Smooth muscle cell (in vitro differentiated cells): ENCODE results near the gene IMMP2L. TPM values are rescaled to one million over a fixed set of nuclear protein-coding genes. Genes with fewer than 3 reads are reported as not detected.

Source experiments
- DNase-seq: peaks from one replicate; lab custom pipeline; 2025; ENCODE audit not compliant: unreplicated experiment; lab: John Stamatoyannopoulos, UW
- H2AFZ ChIP-seq: fragments of 200-600 bp; sonication (generic); 2 replicates; pipeline ENCODE4 v1.6.0; 2016; ENCODE audit warnings: antibody characterized with exemption, low read depth, mild to moderate bottlenecking
- H3F3A ChIP-seq: fragments of 200-600 bp; sonication (generic); 2 replicates; pipeline ENCODE4 v1.6.0; 2017; ENCODE audit warnings: antibody characterized with exemption, low read depth
- H3K27ac ChIP-seq: fragments of 200-600 bp; sonication (generic); 2 replicates; pipeline ENCODE4 v1.5.1; 2016; ENCODE audit warnings: low read depth, mild to moderate bottlenecking
- H3K27me3 ChIP-seq: fragments of 200-600 bp; sonication (generic); 2 replicates; pipeline ENCODE4 v1.6.1; 2016; ENCODE audit warnings: low read depth, mild to moderate bottlenecking
- H3K36me3 ChIP-seq: fragments of 200-600 bp; sonication (generic); 2 replicates; pipeline ENCODE4 v1.5.1; 2016; ENCODE audit warnings: low read depth
- H3K4me1 ChIP-seq: fragments of 200-600 bp; sonication (generic); 2 replicates; pipeline ENCODE4 v1.5.1; 2016; ENCODE audit warnings: low read depth
- H3K4me2 ChIP-seq: fragments of 200-600 bp; sonication (generic); 2 replicates; pipeline ENCODE4 v1.6.0; 2016; ENCODE audit warnings: mild to moderate bottlenecking
- H3K4me3 ChIP-seq: fragments of 200-600 bp; sonication (generic); 2 replicates; pipeline ENCODE4 v1.5.1; 2016; ENCODE audit warnings: mild to moderate bottlenecking
- H3K79me2 ChIP-seq: fragments of 200-600 bp; sonication (generic); 2 replicates; pipeline ENCODE4 v1.6.0; 2016; ENCODE audit warnings: low read depth, mild to moderate bottlenecking
- H3K9ac ChIP-seq: fragments of 200-600 bp; sonication (generic); 2 replicates; pipeline ENCODE4 v1.6.0; 2016; ENCODE audit warnings: low read depth
- H3K9me3 ChIP-seq: fragments of 200-600 bp; sonication (generic); replicated peaks from 2 replicates; pipeline ENCODE4 v1.5.1; 2016; ENCODE audit warnings: low read depth
- H4K20me1 ChIP-seq: fragments of 200-600 bp; sonication (generic); 2 replicates; pipeline ENCODE4 v1.6.0; 2016; ENCODE audit warnings: low read depth
- CTCF ChIP-seq: fragments of 200-600 bp; sonication (generic); IDR thresholded peaks from 2 replicates; pipeline ENCODE4 v1.5.1; 2017; ENCODE audit warnings: borderline replicate concordance, mild to moderate bottlenecking, antibody characterized with exemption; ENCODE audit not compliant: insufficient read depth, poor library complexity, severe bottlenecking
- WGBS: methylation state at CpG from one replicate; pipeline ENCODE4 v1.1.7; 2016; ENCODE audit warnings: low lambda C conversion rate; 5-methylcytosine and 5-hydroxymethylcytosine counted together
- polyA plus RNA-seq: library from polyadenylated mRNA; unstranded; fragments of >200 nt; fragmentation: Nextera tagmentation; extraction: Ambion mirVana; gene quantifications from 2 replicates; pipeline ENCODE4 v1.2.1, GENCODE V29; 2016
- total RNA-seq: library from RNA; depleted of rRNA; stranded (reverse); fragments of >200 nt; gene quantifications from 2 replicates; pipeline ENCODE4 v1.2.3, GENCODE V29; 2014

IMMP2L gene
- total and polyA plus RNA-seq, 2 experiments from 2014 or later: 10.9 to 11.1 TPM

DNA sequence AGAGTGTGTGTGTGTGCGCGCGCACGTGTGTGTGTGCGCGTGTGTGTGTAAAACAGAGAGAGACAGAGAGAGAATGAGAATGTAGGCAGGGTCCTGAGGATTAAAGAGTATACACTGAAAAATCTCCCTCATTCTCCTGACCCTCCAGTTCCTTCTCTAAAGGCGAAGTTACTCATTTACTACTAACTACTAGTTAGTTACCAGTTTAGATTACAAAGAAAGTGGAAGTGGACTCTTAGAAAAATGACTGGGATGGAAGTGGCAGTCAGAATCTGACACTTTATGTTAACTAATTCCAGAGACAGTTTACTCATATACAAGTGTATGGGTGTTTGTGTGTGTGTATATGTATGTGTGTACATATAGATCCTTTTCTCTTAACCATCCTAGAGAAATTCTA lies 617.8 kb downstream of the IMMP2L start:
- Histone ChIP-seq H3K79me2 (no peaks in the 10 kb centered on the region), H3K4me3 (no peak overlapping the region), H3K4me1 (peaks cover 5% of the 10 kb centered on the region), H3K9ac (no peak overlapping the region), H3K27me3 (no peaks in the 10 kb centered on the region), H3K4me2 (no peak overlapping the region), H3K9me3 (no peaks in the 10 kb centered on the region), H2AFZ (no peak overlapping the region), H3K36me3 (no peaks in the 10 kb centered on the region), H3K27ac (no peak overlapping the region), H3F3A (no peaks in the 10 kb centered on the region), H4K20me1 (no peaks in the 10 kb centered on the region)
- TF ChIP-seq CTCF: no peak
- DNase-seq: no peak
- WGBS: 96% methylated on average over 7 of the region's 7 CpGs

DNA sequence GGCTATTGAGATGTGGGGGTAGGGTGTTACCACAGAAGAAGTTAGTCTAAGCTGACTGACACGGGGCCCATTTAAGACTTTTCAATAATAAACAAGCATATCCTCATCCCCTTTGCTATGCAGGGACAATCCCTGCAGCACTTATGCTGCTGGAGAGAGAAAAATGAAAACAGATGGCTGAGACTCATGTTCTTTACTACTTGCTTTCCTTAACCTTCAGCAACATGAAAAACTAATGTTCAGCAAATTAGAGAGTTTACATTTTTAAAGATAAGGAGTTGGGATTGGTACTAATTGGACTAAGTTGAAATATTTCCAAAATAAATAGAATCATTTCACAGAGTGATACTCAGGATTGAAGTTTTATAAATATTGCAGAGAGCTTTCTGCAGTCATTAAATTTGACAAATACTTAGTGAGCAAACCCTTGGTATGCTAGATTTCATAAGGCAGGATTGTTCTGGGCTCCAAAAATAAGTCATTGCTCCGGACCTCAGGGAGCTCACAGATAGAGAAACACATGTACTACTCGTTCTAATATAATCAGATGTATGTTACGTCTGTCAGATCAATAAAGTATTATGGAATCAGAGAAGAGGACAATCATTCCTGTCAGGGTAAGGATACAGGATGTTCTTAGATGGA lies 618.5 kb downstream of the IMMP2L start:
- no peaks in the 10 kb centered on the region for H3K79me2 ChIP-seq
- H3K9me3 ChIP-seq: no peaks in the 10 kb centered on the region
- no peak overlapping the region for H3K9ac ChIP-seq
- H3K27me3 ChIP-seq: no peaks in the 10 kb centered on the region
- no peak overlapping the region for H3K27ac ChIP-seq
- H3F3A ChIP-seq: no peaks in the 10 kb centered on the region
- H4K20me1 ChIP-seq: no peaks in the 10 kb centered on the region
- peaks cover 5% of the 10 kb centered on the region for H3K4me1 ChIP-seq
- no peak for TF ChIP-seq CTCF
- no peak overlapping the region for H3K4me3 ChIP-seq
- WGBS: 31% methylated on average over 4 of the region's 4 CpGs
- no peak for DNase-seq
- peak overlapping the region; percentile 43 for H3K4me2 ChIP-seq
- no peak overlapping the region for H2AFZ ChIP-seq
- H3K36me3 ChIP-seq: no peaks in the 10 kb centered on the region

GRCh38 chr7:110941385-110941784 lies 620.9 kb downstream of the IMMP2L start:
- H3K4me3 ChIP-seq: no peak overlapping the region
- H4K20me1 ChIP-seq: no peaks in the 10 kb centered on the region
- no peak overlapping the region for H3K4me2 ChIP-seq
- no peaks in the 10 kb centered on the region for H3K79me2 ChIP-seq
- H3K27me3 ChIP-seq: no peaks in the 10 kb centered on the region
- TF ChIP-seq CTCF: no peak
- H3K36me3 ChIP-seq: no peaks in the 10 kb centered on the region
- peaks cover 5% of the 10 kb centered on the region for H3K4me1 ChIP-seq
- no peak overlapping the region for H2AFZ ChIP-seq
- H3F3A ChIP-seq: no peaks in the 10 kb centered on the region
- H3K9me3 ChIP-seq: no peaks in the 10 kb centered on the region
- no peak for DNase-seq
- 94% methylated on average over 3 of the region's 3 CpGs for WGBS
- no peak overlapping the region for H3K27ac ChIP-seq
- H3K9ac ChIP-seq: no peak overlapping the region

DNA sequence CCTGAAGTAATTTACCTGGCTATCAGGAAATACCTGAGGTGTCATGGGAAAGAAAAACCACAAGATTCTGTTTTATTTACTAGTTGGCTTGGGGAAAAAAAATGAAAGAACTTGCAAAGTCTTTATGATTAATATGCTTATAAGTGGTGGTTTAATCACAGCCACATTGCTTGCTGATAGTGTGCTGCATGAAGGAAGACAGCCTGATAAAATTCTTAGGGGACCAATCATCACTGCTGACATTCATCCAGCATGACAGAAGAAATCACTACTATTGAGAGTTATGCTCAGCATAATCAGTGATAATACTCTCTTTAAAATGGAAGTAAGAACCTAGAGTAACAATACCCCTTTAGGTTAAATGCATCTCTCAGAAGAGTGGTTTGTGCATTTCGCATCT lies 621.5 kb downstream of the IMMP2L start:
- no peaks in the 10 kb centered on the region for H3K36me3 ChIP-seq

More for the DNA sequence above, 621.5 kb downstream of the IMMP2L start:
- Histone ChIP-seq H3K27ac (no peak overlapping the region), H4K20me1 (no peaks in the 10 kb centered on the region), H3K9ac (no peak overlapping the region), H3K27me3 (no peaks in the 10 kb centered on the region), H3K4me3 (no peak overlapping the region), H3K9me3 (no peaks in the 10 kb centered on the region), H3K4me2 (no peak overlapping the region), H3K4me1 (peaks cover 5% of the 10 kb centered on the region), H2AFZ (no peak overlapping the region), H3K79me2 (no peaks in the 10 kb centered on the region), H3F3A (no peaks in the 10 kb centered on the region)
- 97% methylated on average over 1 of the region's 1 CpG for WGBS
- DNase-seq: no peak
- TF ChIP-seq CTCF: no peak
